Ascending aorta (tissue), 2 donors: Measurements from ENCODE around the gene PTPRN2. TPM values are rescaled to one million over a fixed set of nuclear protein-coding genes. Genes with fewer than 3 reads are reported as not detected.

Experiments used
- DNase-seq, 2 donors: peaks; one replicate each; pipeline ENCODE4 v3.0.0-alpha.2; 2019; ENCODE audit warnings: low spot score in 2 of 2
- H3K27ac ChIP-seq, 2 donors: fragments of 200-600 bp; sonication (generic); one replicate each; pipeline ENCODE4 v1.5.1; 2016 to 2017; ENCODE audit warnings: mild to moderate bottlenecking in 1 of 2
- H3K27me3 ChIP-seq: fragments of 200-600 bp; sonication (generic); one replicate; pipeline ENCODE4 v1.5.1; 2017
- H3K36me3 ChIP-seq, 2 donors: fragments of 200-600 bp; sonication (generic); one replicate each; pipeline ENCODE4 v1.5.1; 2016
- H3K4me1 ChIP-seq, 2 donors: fragments of 200-600 bp; sonication (generic); one replicate each; pipeline ENCODE4 v1.5.1; 2016 to 2017; ENCODE audit warnings: mild to moderate bottlenecking in 1 of 2
- H3K4me3 ChIP-seq, 2 donors: fragments of 200-600 bp; sonication (generic); one replicate each; pipeline ENCODE4 v1.5.1; 2016 to 2017; ENCODE audit warnings: mild to moderate bottlenecking in 1 of 2
- H3K9me3 ChIP-seq, 2 donors: fragments of 200-600 bp; sonication (generic); one replicate each; pipeline ENCODE4 v1.5.1; 2016
- CTCF ChIP-seq, 3 experiments: fragments of 200-600 bp in 2 of 3; fragments of 450-650 bp in 1 of 3; sonication (generic) in 2 of 3; IDR thresholded peaks; one replicate each; pipeline ENCODE4 v1.5.1; 2016 to 2019; ENCODE audit warnings: antibody characterized with exemption in 3 of 3, mild to moderate bottlenecking in 1 of 3, moderate library complexity in 1 of 3
- intact Hi-C: fragments of 100-400 bp; cut with DNase I; formaldehyde crosslinking; loops from one replicate; pipeline ENCODE4 v1.15.1; 2023
- total RNA-seq: library from RNA; depleted of rRNA; stranded (reverse); fragments of >200 nt; gene quantifications from one replicate; pipeline ENCODE4 v1.1.0, GENCODE V29; 2016

PTPRN2 gene
- total RNA-seq, 1 donor from 2014 or later, result 7.3 TPM

- H3K4me3 ChIP-seq, result no peak overlapping the region
- no peak for TF ChIP-seq CTCF (IDR thresholded peaks at IDR 0.05)
Measured at GRCh38 chr7:158082761-158083160, 504.9 kb downstream of the PTPRN2 start.

DNA sequence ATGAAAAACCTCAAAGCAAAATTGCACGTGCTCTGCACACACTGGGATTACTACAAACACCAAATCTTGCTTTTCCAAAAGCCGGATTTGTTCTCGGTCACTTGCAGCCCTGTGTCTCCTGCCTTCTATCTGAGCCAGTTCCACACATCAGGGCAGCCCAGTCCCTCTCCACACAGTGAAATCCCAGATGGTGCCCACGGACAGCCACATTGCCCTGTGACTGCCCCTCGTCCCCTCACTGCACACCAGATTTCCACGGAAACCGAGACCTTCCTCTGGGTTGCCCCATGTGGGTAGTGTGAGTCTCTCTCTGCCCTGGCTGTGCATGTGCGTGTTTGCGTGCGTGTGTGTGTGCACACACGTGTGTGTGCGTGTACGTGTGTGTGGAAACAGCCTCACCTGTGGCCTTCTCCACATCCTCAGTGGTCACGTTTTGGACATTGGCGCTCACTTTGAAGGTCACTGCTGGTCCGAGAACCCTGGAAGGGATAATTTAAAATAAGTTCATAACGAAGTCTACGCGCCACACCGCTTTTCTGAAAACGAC lies 506.7 kb downstream of the PTPRN2 start:
- Histone ChIP-seq H3K36me3 (no peaks in the 10 kb centered on the region), H3K9me3 (no peaks in the 10 kb centered on the region), H3K4me3 (no peak overlapping the region), H3K27me3 (no peaks in the 10 kb centered on the region), H3K27ac (no peak overlapping the region), H3K4me1 (no peaks in the 10 kb centered on the region)
- TF ChIP-seq CTCF (IDR thresholded peaks at IDR 0.05), result no peak
- intact Hi-C loops, result no loop called here
- DNase-seq, result no peak

More at GRCh38 chr7:158082761-158083160, 504.9 kb downstream of the PTPRN2 start:
- Histone ChIP-seq H3K27me3 (no peaks in the 10 kb centered on the region), H3K4me1 (no peaks in the 10 kb centered on the region), H3K9me3 (no peaks in the 10 kb centered on the region), H3K27ac (no peak overlapping the region), H3K36me3 (no peaks in the 10 kb centered on the region)
- DNase-seq, result no peak
- intact Hi-C loops, result no loop called here

- no peak overlapping the region for H3K4me3 ChIP-seq
- TF ChIP-seq CTCF (IDR thresholded peaks at IDR 0.05), result no peak
- DNase-seq, result no peak
- no peaks in the 10 kb centered on the region for H3K9me3 ChIP-seq
- H3K36me3 ChIP-seq, result no peaks in the 10 kb centered on the region
- no peak overlapping the region for H3K27ac ChIP-seq
- intact Hi-C loops, result no loop called here
- H3K4me1 ChIP-seq, result no peaks in the 10 kb centered on the region
- no peaks in the 10 kb centered on the region for H3K27me3 ChIP-seq
Measured at GRCh38 chr7:158077934-158078910, 509.4 kb downstream of the PTPRN2 start.

GRCh38 chr7:158077151-158077840 lies 510.3 kb downstream of the PTPRN2 start:
- intact Hi-C loops, result no loop called here
- H3K27ac ChIP-seq, result no peak overlapping the region
- no peaks in the 10 kb centered on the region for H3K4me1 ChIP-seq
- no peak overlapping the region for H3K4me3 ChIP-seq
- TF ChIP-seq CTCF (IDR thresholded peaks at IDR 0.05), result no peak
- no peak for DNase-seq
- no peaks in the 10 kb centered on the region for H3K9me3 ChIP-seq
- H3K36me3 ChIP-seq, result no peaks in the 10 kb centered on the region
- no peaks in the 10 kb centered on the region for H3K27me3 ChIP-seq

GRCh38 chr7:158076656-158077055 lies 511.0 kb downstream of the PTPRN2 start:
- H3K4me1 ChIP-seq, result no peaks in the 10 kb centered on the region
- H3K4me3 ChIP-seq, result no peak overlapping the region
- H3K27ac ChIP-seq, result no peak overlapping the region
- no peak for TF ChIP-seq CTCF (IDR thresholded peaks at IDR 0.05)
- no peaks in the 10 kb centered on the region for H3K27me3 ChIP-seq
- intact Hi-C loops, result no loop called here
- H3K36me3 ChIP-seq, result no peaks in the 10 kb centered on the region
- no peaks in the 10 kb centered on the region for H3K9me3 ChIP-seq
- no peak for DNase-seq
